Stimulated activated CD4-positive, alpha-beta T cell treated with anti-CD3 and anti-CD28 coated beads, Interleukin-2, amount 100 ng/mL, for 48 hours (primary cell): ENCODE results near the gene BASP1.
"Not testable (repeated sequence)": the region's sequence is repeated elsewhere in the genome, so short reads cannot be mapped to it uniquely, and the experiment has no call there.

ENCODE experiments used
- DNase-seq, 2 donors: peaks; one replicate each; pipeline ENCODE4 v3.0.0-alpha.2; 2020

Gene BASP1

DNA sequence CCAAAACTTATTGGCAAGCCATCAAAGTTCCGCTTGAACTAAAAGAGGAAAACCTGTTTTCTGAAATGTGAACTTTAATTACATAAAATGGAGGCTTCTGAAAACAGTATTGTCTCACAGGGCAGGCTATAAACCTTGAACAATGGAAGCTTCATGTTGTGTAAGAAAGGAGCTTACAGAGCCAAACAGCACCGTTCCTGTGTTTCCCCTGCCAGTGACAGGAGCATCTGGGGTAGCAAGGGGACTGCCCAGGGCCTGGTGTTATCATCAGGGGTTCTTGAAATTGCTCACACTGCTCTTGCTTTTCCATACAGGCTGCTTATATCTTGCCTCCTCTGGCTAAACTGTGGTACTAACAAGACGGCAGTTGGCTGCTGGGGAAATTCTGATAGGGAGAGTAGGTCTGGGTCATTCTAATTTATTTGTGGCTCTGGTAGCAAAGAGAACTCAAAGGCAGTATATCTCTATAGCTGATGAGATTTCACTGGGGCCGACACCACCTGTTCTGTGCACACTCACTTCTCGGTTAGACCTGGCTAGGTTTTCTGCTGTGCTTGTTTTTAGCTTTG, 40.4 kb downstream of the BASP1 start:
- DNase-seq = no peak

DNA sequence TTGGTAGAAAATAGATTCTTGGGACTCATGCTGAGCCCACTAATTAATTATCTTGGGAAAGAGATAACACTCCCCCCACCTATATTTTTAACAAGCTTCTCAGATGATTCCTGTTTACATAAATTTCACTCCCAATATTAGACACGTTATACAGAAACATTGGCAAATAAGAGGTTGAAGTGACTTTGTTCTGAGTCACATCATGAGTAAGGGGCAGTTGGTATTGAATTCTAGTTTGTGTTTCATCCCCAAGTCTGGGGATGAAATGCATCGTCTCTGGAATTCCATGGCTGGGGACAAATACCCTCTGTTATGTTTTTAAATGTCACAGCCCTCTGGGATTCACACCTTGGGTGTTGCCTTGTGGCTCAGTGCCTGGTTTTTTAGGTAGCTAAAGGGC, 41.0 kb downstream of the BASP1 start:
- DNase-seq = no peak

- DNase-seq = not testable (repeated sequence)
Measured at GRCh38 chr5:17259012-17259411, 41.6 kb downstream of the BASP1 start.

- DNase-seq = no peak
Measured at GRCh38 chr5:17259630-17260257, 42.3 kb downstream of the BASP1 start.

GRCh38 chr5:17260549-17260948, 43.1 kb downstream of the BASP1 start:
- DNase-seq = no peak

- DNase-seq = no peak
Measured at GRCh38 chr5:17261075-17261474, 43.6 kb downstream of the BASP1 start.

- DNase-seq = no peak
Measured at GRCh38 chr5:17265041-17265440, 47.6 kb downstream of the BASP1 start.

DNA sequence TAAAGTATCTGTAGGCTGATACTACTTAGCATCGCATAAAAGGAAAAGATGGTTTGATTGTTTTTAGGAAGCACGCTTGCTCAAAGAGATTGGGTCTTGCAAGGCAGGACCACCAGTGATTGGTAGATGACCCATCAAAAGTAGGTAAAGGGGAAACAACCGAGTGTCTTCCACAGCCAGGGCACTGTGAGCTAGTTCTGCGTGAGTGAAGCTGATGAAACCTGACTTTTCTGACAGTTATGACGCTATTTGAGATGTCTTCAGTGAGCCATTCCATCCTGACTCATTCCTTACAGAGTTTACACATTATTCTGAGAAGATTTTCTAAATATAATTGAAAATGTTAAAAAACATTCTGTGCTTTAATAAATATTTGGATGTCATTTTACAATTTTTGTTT, 49.7 kb downstream of the BASP1 start:
- DNase-seq = no peak

- no peak for DNase-seq
Measured at GRCh38 chr5:17269201-17269600, 51.8 kb downstream of the BASP1 start.

DNA sequence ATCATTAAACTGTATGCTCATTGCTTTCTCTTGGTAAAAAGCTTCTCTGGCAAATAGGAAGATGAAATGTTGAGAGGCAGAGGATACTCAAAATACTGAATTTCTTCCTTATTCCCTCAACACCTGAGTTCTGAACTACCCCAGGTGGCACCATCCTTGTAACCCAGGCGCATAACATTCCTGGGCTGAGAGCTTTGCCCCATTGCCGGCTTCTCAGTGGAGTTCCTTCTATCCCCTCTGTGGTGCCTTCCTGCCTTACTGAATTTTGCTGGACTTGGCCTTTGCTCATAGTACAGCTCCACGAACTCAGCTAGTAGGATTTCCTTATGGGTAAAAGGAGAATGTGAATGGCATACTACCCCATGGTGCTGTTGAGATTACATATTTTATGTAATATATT, 54.7 kb downstream of the BASP1 start:
- no peak for DNase-seq

DNA sequence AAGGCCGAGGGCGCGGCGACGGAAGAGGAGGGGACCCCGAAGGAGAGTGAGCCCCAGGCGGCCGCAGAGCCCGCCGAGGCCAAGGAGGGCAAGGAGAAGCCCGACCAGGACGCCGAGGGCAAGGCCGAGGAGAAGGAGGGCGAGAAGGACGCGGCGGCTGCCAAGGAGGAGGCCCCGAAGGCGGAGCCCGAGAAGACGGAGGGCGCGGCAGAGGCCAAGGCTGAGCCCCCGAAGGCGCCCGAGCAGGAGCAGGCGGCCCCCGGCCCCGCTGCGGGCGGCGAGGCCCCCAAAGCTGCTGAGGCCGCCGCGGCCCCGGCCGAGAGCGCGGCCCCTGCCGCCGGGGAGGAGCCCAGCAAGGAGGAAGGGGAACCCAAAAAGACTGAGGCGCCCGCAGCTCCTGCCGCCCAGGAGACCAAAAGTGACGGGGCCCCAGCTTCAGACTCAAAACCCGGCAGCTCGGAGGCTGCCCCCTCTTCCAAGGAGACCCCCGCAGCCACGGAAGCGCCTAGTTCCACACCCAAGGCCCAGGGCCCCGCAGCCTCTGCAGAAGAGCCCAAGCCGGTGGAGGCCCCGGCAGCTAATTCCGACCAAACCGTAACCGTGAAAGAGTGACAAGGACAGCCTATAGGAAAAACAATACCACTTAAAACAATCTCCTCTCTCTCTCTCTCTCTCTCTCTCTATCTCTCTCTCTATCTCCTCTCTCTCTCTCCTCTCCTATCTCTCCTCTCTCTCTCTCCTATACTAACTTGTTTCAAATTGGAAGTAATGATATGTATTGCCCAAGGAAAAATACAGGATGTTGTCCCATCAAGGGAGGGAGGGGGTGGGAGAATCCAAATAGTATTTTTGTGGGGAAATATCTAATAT, 58.1 kb downstream of the BASP1 start:
- no peak for DNase-seq

DNA sequence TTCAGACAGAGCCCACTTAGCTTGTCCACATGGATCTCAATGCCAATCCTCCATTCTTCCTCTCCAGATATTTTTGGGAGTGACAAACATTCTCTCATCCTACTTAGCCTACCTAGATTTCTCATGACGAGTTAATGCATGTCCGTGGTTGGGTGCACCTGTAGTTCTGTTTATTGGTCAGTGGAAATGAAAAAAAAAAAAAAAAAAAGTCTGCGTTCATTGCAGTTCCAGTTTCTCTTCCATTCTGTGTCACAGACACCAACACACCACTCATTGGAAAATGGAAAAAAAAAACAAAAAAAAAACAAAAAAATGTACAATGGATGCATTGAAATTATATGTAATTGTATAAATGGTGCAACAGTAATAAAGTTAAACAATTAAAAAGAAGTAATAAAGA, 59.0 kb downstream of the BASP1 start:
- DNase-seq = no peak

- DNase-seq = no peak
Measured at GRCh38 chr5:17277907-17278306, 60.5 kb downstream of the BASP1 start.

DNA sequence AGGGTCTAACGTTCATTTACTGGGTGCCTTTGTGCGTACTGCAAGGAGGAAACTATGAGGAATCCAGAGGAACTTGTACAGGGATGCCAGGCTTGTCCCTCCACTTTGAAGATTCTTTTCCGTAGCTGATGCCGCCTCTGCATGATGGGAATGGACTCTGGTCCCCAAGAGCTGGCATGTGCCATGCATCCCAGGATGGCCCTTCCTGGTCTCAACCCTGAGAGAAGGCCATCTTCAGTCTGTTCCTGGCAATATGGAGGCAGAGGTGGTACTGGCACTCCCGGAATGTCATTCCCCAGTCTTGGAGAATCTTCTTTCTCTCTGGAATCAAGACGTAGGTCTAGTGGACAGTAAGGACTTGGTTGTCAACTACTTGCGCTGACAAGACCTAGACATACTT, 61.5 kb downstream of the BASP1 start:
- no peak for DNase-seq

- no peak for DNase-seq
Measured at GRCh38 chr5:17279487-17279886, 62.1 kb downstream of the BASP1 start.

DNA sequence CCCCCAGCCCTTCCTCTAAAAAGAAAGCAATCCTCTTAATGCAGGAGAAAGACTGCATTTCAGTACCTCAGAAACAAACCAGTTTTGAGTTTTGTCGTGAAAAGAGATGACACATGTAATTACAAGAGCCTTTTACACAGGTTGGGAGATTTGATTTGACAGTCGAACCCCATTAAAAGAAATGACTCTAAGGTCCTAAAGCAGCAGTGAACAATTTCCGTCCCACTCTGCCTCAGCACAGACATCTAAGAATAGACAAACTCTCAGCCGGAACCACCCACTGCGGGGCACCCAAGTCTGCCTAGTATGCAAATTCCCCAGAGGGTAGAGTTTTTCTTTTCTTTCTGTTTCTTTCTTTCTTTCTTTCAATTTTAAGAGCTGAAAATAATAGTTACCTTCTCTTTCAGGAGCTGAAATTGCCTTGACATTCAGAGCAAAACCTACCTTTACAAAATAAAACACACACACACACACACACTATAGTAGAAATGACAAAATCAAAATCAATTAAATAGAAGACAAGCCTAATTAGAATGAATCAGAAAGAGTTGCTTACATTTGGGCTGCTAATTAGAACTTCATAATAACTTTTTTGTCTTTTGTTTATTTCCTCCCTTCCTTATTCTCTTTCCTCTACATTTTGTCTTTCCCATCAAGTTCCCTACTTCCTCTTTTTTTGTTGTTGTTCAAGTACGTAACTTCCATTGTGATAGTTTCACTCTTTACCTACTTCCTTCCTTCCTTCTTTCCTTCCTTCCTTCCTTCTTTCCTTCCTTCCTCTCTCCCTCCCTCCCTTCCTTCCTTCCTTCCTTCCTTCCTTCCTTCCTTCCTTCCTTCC, 65.1 kb downstream of the BASP1 start:
- no peak for DNase-seq

DNA sequence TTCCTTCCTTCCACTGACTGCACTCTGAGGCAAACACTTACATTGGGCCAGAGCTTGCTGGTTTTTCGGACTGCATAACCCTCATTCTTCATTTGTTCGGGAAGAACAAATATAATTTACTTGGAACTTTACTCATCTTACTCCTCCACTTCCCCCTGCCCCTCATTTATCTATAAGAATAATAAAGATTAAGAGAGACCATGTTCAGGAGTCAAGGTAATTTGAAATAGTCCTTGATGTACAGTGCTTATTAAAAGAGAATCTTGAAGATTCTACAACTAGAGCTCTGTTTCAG, 65.6 kb downstream of the BASP1 start:
- DNase-seq = no peak

- no peak for DNase-seq
Measured at GRCh38 chr5:17287501-17288155, 70.2 kb downstream of the BASP1 start.

GRCh38 chr5:17288570-17288969, 71.1 kb downstream of the BASP1 start:
- no peak for DNase-seq

- DNase-seq = no peak
Measured at GRCh38 chr5:17289681-17290539, 72.5 kb downstream of the BASP1 start.

DNA sequence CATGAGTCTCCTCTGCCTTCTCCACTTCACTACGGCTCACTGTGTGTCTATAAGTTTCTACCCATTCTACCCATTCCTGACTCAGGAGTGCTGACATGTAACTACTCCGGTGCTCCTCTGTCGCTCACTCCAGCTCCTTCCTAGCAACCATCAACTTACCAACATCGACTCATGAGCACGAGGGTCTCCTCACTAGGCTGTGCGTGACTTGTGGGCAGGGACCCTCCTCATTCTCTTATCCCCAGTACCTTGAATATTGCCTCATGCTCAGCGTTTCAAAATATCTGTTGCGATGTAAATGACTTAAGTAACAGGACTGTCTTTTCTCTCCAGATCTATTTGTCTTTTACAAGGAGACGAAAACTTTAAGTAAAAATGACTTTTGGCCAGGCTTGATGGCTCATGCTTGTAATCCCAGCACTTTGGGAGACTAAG, 73.1 kb downstream of the BASP1 start:
- no peak for DNase-seq
